Transverse colon (tissue), 4 donors: Measurements from ENCODE around the gene TMEM222. TPM values are rescaled to one million over a fixed set of nuclear protein-coding genes. Genes with fewer than 3 reads are reported as not detected.
A peak's percentile ranks its signal among the peaks of the same experiment; 100 is the strongest.
"Not testable (repeated sequence)": the region's sequence is repeated elsewhere in the genome, so short reads cannot be mapped to it uniquely, and the experiment has no call there.

Experiments used
- DNase-seq: peaks from one replicate; pipeline ENCODE4 v3.0.0-alpha.2; 2019
- H3K27ac ChIP-seq, 4 donors: fragments of 200-600 bp; sonication (generic); 2 replicates each; pipeline ENCODE4 v1.5.1; 2016 to 2018; ENCODE audit warnings: inconsistent platforms in 4 of 4
- H3K27me3 ChIP-seq: fragments of 200-600 bp; sonication (generic); 2 replicates; pipeline ENCODE4 v1.5.1; 2017; ENCODE audit warnings: inconsistent platforms
- H3K36me3 ChIP-seq, 4 donors: fragments of 200-600 bp; sonication (generic); 2 replicates each; pipeline ENCODE4 v1.5.1; 2017 to 2019; ENCODE audit warnings: inconsistent platforms in 4 of 4
- H3K4me1 ChIP-seq, 4 donors: fragments of 200-600 bp; sonication (generic); 2 replicates each; pipeline ENCODE4 v1.5.1; 2017 to 2020; ENCODE audit warnings: inconsistent platforms in 4 of 4
- H3K4me3 ChIP-seq, 4 donors: fragments of 200-600 bp; sonication (generic); 1 replicate in 1 of 4; 2 replicates in 3 of 4; pipeline versions ENCODE4 v1.5.1 to v1.6.1; 2017 to 2019; ENCODE audit warnings: inconsistent platforms in 4 of 4
- H3K9me3 ChIP-seq, 2 donors: fragments of 200-600 bp; sonication (generic); 2 replicates each; pipeline ENCODE4 v1.5.1; 2017 to 2019; ENCODE audit warnings: inconsistent platforms in 2 of 2
- EP300 ChIP-seq: sonication (generic); formaldehyde crosslinking; IDR thresholded peaks from one replicate; pipeline ENCODE4 v1.6.1; 2017; ENCODE audit warnings: antibody characterized with exemption, low read depth
- POLR2A ChIP-seq: fragments of 450-650 bp; IDR thresholded peaks from one replicate; pipeline ENCODE4 v1.6.1; 2016; ENCODE audit warnings: antibody characterized with exemption, mild to moderate bottlenecking, moderate library complexity
- POLR2AphosphoS5 ChIP-seq, 3 donors: sonication (generic); formaldehyde crosslinking; IDR thresholded peaks; one replicate each; pipeline ENCODE4 v1.6.1; 2016; ENCODE audit warnings: antibody characterized with exemption in 3 of 3
- WGBS, 2 donors: methylation state at CpG; one replicate each; pipeline ENCODE4 v1.1.5; 2018; ENCODE audit warnings: low coverage in 1 of 2; 5-methylcytosine and 5-hydroxymethylcytosine counted together
- in situ Hi-C, 4 donors: fragments of 200-750 bp; cut with MboI; loops; one replicate each; pipeline versions ENCODE4 v1.15.0 to v1.15.1; 2017; ENCODE audit warnings: low sequenced_read_pairs in 3 of 4, low pct_ligation_motif_present in 1 of 4, low pct_unique_long_range_greater_than_20kb in 1 of 4
- intact Hi-C: fragments of 100-400 bp; cut with DNase I; formaldehyde crosslinking; loops from one replicate; pipeline ENCODE4 v1.15.1; 2023; ENCODE audit warnings: low total_unique reads
- total RNA-seq, 4 donors: library from RNA; depleted of rRNA; stranded (reverse); fragments of >200 nt; gene quantifications; one replicate each; pipeline ENCODE4 v1.1.0, GENCODE V29; 2016
- TF ChIP-seq, protein P1 (sequence below), 5 experiments: fragments of 200-600 bp in 3 of 5; fragments of 450-650 bp in 2 of 5; sonication (generic) in 3 of 5; IDR thresholded peaks; 1 replicate in 2 of 5; 2 replicates in 3 of 5; pipeline ENCODE4 v1.5.1; 2016 to 2017; ENCODE audit warnings: antibody characterized with exemption in 5 of 5, inconsistent platforms in 3 of 5, mild to moderate bottlenecking in 2 of 5, moderate library complexity in 1 of 5

Gene TMEM222
- total RNA-seq, 4 donors from 2014 or later: 14.6 to 41.0 (median 22.3) TPM

DNA sequence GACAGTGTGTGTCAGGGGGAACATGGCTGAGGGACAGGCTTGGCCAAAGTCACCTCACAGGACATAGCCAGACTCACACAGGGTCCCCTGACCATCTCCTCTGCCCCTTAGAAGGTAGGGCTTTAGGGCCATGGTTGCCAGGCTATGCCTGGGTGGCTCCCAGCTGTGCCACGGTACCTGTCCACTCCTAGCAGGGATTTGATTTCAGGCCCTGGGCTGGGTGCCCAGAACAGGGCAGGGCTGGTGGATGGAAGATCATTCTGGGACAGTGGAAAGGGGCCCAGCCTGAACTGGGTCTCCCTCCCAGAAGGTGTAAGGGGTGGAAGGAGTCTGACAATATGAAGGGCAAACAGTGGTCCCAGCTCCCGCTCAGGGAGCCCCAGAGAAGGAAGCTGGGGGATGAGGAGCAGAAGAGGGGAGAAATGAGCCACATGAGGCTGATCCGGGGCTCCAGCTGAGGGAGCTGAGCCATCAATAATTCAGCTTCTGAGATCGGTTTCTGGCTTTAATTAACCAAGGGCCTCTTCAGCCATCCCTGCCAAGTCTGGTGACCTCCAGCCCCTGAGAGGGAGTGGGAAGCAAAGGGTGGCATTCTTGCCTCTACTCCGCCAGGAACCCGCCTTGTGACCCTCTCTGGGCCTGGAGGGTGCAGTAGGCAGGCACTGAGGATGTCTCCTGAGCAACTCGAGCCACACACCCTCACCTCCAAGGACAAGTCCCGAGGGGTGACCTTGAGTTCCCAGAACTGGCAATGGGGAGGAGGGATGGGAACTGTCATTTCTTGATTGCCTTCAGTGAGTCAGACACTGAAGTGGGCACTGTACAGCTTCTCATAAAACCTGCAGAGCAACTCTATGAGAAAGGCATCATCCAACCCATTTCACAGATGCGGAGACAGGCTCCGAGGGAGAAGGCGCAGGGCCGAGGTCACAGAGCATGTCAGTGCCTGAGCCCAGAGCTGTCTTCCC, 59.1 kb downstream of the TMEM222 start:
- no peaks in the 10 kb centered on the region for H3K27me3 ChIP-seq
- DNase-seq: no peak
- H3K27ac ChIP-seq: no peak overlapping the region
- WGBS, 2 donors: 65 to 100% methylated on average over 1 to 11 of the region's 12 CpGs
- peaks cover 0 to 6% (median 2%) of the 10 kb centered on the region in 4 donors for H3K4me1 ChIP-seq
- intact Hi-C loops: no loop called here
- H3K36me3 ChIP-seq: no peaks in the 10 kb centered on the region
- no peak overlapping the region for H3K4me3 ChIP-seq
- H3K9me3 ChIP-seq: no peaks in the 10 kb centered on the region
- TF ChIP-seq POLR2A (no peak), POLR2AphosphoS5 (IDR thresholded peaks at IDR 0.05) (no peak), EP300 (no peak)
- TF ChIP-seq, protein P1, sequence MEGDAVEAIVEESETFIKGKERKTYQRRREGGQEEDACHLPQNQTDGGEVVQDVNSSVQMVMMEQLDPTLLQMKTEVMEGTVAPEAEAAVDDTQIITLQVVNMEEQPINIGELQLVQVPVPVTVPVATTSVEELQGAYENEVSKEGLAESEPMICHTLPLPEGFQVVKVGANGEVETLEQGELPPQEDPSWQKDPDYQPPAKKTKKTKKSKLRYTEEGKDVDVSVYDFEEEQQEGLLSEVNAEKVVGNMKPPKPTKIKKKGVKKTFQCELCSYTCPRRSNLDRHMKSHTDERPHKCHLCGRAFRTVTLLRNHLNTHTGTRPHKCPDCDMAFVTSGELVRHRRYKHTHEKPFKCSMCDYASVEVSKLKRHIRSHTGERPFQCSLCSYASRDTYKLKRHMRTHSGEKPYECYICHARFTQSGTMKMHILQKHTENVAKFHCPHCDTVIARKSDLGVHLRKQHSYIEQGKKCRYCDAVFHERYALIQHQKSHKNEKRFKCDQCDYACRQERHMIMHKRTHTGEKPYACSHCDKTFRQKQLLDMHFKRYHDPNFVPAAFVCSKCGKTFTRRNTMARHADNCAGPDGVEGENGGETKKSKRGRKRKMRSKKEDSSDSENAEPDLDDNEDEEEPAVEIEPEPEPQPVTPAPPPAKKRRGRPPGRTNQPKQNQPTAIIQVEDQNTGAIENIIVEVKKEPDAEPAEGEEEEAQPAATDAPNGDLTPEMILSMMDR (IDR thresholded peaks at IDR 0.05): no peak
- in situ Hi-C loops: no loop called here

DNA sequence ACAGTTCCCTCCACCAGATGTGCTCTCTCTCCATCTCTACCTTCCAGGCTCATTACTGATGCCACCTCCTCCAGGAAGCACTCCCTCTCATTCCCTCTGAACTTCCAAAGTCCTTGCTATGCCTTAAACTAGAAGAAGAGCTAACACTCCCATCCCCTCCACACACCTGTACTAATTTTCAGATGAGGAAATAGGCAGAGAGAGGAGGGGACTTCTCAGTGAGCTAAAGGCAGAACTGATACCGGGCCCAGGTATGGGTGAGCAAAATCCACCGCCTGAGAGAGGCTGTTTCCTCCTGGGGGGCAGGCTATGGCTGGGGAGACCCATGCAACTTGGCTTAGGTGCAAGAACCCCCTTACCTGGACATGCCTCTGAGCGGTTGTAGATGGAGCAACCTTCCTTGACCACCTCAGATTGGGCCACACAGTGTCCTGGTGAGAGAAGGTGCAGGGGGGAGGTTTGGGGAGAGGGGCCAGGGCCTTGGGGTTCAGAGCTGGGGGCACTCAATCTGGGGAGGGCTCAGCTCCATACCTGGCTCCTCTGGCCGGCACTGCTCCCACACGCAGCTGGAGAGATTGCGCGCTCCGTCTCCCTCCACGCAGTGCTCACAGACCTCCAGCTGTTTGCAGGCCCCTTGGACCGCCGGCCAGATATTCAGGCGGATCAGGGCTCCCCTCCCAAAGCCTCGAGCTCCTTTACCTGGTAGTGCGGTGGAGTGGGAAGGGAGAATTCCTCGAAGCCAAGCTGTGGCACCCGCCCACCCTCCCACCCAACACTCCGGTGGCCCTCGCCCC, 60.2 kb downstream of the TMEM222 start:
- H3K4me3 ChIP-seq: no peak overlapping the region
- H3K9me3 ChIP-seq: no peaks in the 10 kb centered on the region
- H3K27ac ChIP-seq: no peak overlapping the region
- peaks cover 0 to 6% (median 2%) of the 10 kb centered on the region in 4 donors for H3K4me1 ChIP-seq
- in situ Hi-C loops (no loop called here), intact Hi-C loops (no loop called here)
- DNase-seq: no peak
- no peaks in the 10 kb centered on the region for H3K27me3 ChIP-seq
- 75% methylated on average over 18 of the region's 18 CpGs; no CpG with 5 or more reads in 1 of the 2 donors for WGBS, 2 donors
- no peaks in the 10 kb centered on the region for H3K36me3 ChIP-seq
- no peak for TF ChIP-seq POLR2A
- TF ChIP-seq, protein P1 (IDR thresholded peaks at IDR 0.05): no peak

DNA sequence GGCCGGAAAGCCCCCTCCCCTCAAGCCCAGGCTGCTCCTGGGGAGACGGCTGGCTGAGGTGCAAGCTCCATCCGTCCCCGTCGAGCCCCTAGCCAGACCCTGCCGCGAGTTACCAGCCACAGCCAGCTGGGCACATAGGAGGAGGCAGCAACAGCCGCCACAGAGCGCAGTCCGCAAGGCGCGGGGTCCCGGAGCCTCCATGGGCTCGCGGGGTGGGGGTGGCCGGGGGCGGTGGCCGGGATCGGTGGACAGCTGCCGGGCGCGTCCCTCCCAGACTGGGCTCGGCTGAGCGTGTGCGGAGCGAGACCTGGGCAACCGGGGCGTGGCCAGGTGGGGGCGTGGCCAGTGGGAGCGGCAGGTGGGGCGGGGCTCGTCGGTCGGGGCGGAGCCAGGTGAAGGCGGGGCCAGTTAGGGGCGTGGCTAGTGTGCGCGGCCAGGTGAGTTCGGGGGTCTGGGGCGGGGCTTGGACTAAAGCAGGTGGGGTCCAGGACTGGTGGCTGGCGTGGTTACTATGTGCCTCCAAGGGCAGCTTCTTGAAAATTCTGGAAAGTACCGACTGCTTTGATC, 61.2 kb downstream of the TMEM222 start, which contains the start of gene CD164L2:
Gene CD164L2, minus strand, starts transcription at position 295 of the 567 bp plus-strand sequence. Its CDS starts 94 bp downstream, at position 201.
- DNase-seq: peak; percentile 85
- in situ Hi-C loops (no loop called here), intact Hi-C loops (no loop called here)
- Histone ChIP-seq H3K27me3 (no peaks in the 10 kb centered on the region), H3K9me3 (no peaks in the 10 kb centered on the region), H3K36me3 (no peaks in the 10 kb centered on the region), H3K4me3 (peak within 1 kb of the TSS in 1 of 4 donors; percentile 22), H3K4me1 (peaks cover 0 to 6% (median 2%) of the 10 kb centered on the region in 4 donors), H3K27ac (no peak within 1 kb of the TSS)
- TF ChIP-seq POLR2A: no peak
- no peak for TF ChIP-seq POLR2AphosphoS5 (IDR thresholded peaks at IDR 0.05)
- TF ChIP-seq EP300: no peak
- TF ChIP-seq, protein P1 (IDR thresholded peaks at IDR 0.05): no peak
- WGBS, 2 donors: 19% methylated on average over 36 of the region's 43 CpGs; no CpG with 5 or more reads in 1 of the 2 donors

DNA sequence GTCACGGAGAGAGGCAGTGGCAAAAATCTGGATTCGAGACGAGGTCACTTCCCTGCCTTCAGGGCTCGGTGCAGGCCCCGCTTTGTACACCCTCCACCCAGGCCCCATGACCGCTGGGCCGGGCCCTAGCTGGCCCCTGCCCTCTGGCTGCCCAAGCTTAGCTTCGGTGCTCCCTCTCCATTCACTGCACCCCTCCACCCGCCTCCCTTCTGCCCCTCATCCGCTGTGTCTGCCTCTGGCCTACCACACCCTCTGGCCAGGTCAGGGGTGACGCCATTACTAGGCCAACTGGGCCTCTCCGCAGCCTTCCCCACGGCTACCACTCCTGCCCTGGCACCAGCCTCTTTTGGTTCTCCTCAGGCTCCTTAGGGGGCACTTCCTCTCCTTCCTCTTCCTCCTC, 61.7 kb downstream of the TMEM222 start:
- no peaks in the 10 kb centered on the region for H3K36me3 ChIP-seq
- H3K4me3 ChIP-seq: no peak overlapping the region
- peaks cover 0 to 6% (median 2%) of the 10 kb centered on the region in 4 donors for H3K4me1 ChIP-seq
- no peaks in the 10 kb centered on the region for H3K27me3 ChIP-seq
- 95 to 100% methylated on average over 3 to 13 of the region's 13 CpGs for WGBS, 2 donors
- in situ Hi-C loops (no loop called here), intact Hi-C loops (no loop called here)
- no peak for DNase-seq
- H3K9me3 ChIP-seq: no peaks in the 10 kb centered on the region
- TF ChIP-seq POLR2AphosphoS5 (IDR thresholded peaks at IDR 0.05) (no peak), POLR2A (no peak), EP300 (no peak)
- TF ChIP-seq, protein P1 (IDR thresholded peaks at IDR 0.05): no peak
- H3K27ac ChIP-seq: no peak overlapping the region

DNA sequence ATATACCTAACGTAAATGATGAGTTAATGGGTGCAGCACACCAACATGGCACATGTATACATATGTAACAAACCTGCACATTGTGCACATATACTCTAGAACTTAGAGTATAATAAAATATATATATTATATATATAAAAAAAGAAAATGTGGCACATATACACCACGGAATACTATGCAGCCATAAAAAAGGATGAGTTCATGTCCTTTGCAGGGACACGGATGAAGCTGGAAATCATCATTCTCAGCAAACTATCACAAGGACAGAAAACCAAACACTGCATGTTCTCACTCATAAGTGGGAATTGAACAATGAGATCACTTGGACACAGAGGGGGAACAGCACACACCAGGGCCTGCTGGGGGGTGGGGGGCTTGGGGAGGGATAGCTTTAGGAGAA, 62.8 kb downstream of the TMEM222 start:
- H3K4me3 ChIP-seq, intact Hi-C loops, H3K27ac ChIP-seq, H3K27me3 ChIP-seq, DNase-seq, H3K4me1 ChIP-seq, H3K9me3 ChIP-seq, H3K36me3 ChIP-seq: not testable (repeated sequence)
- 83% methylated on average over 3 of the region's 3 CpGs; no CpG with 5 or more reads in 1 of the 2 donors for WGBS, 2 donors
- in situ Hi-C loops: loop anchor here in 1 of 4 donors (5.0 kb wide), 1 partner anchor 82 kb away; no protein-coding TSS in a partner anchor
